Neural crest cell (in vitro differentiated cells): ENCODE results near the gene PPM1A. TPM values are rescaled to one million over a fixed set of nuclear protein-coding genes. Genes with fewer than 3 reads are reported as not detected.
A peak's percentile ranks its signal among the peaks of the same experiment; 100 is the strongest.

ENCODE experiments used
- DNase-seq: peaks from one replicate; pipeline ENCODE4 v3.0.0; 2021; ENCODE audit warnings: low read depth, mixed read lengths, low spot score
- H3K27ac Mint-ChIP-seq: one replicate; pipeline ENCODE4 v1.8.0; 2021; ENCODE audit warnings: mild to moderate bottlenecking, mixed read lengths; ENCODE audit not compliant: unreplicated experiment
- H3K27me3 Mint-ChIP-seq: 2 replicates; pipeline ENCODE4 v1.8.0; 2021; ENCODE audit warnings: low read depth, mild to moderate bottlenecking, mixed read lengths
- H3K36me3 Mint-ChIP-seq: 2 replicates; pipeline ENCODE4 v1.8.0; 2021; ENCODE audit warnings: low read depth, mild to moderate bottlenecking, mixed read lengths
- H3K4me1 Mint-ChIP-seq: 2 replicates; pipeline ENCODE4 v1.8.0; 2021; ENCODE audit warnings: mixed read lengths
- H3K4me3 Mint-ChIP-seq: one replicate; pipeline ENCODE4 v1.8.0; 2021; ENCODE audit warnings: mild to moderate bottlenecking, mixed read lengths
- H3K9me3 Mint-ChIP-seq: 2 replicates; pipeline ENCODE4 v1.8.0; 2021; ENCODE audit warnings: mixed read lengths
- CTCF ChIP-seq: fragments of 200-600 bp; sonication (generic); conservative IDR thresholded peaks from 2 replicates; pipeline ENCODE4 v1.5.0; 2021; ENCODE audit warnings: antibody characterized with exemption, mild to moderate bottlenecking
- total RNA-seq: library from RNA; stranded (reverse); gene quantifications from 2 replicates; pipeline ENCODE4 v1.2.1, GENCODE V29; 2021

Gene PPM1A
- total RNA-seq, 1 donor from 2014 or later = 35.5 TPM

- Mint-ChIP-seq H3K36me3 (no peaks in the 10 kb centered on the region), H3K9me3 (no peaks in the 10 kb centered on the region), H3K4me3 (peak overlapping the region; percentile 96), H3K27ac (peak overlapping the region; percentile 79), H3K27me3 (no peaks in the 10 kb centered on the region), H3K4me1 (peaks cover 40% of the 10 kb centered on the region)
- no peak for TF ChIP-seq CTCF
- DNase-seq = peak; percentile 68
Observed at GRCh38 chr14:60249321-60250256, 568 bp downstream of the PPM1A start.

GRCh38 chr14:60250257-60251035, 1.4 kb downstream of the PPM1A start:
- peaks cover under 1% of the 10 kb centered on the region for H3K36me3 Mint-ChIP-seq
- peaks cover 40% of the 10 kb centered on the region for H3K4me1 Mint-ChIP-seq
- H3K27ac Mint-ChIP-seq = peak overlapping the region; percentile 79
- H3K9me3 Mint-ChIP-seq = peaks cover under 1% of the 10 kb centered on the region
- DNase-seq = no peak
- H3K27me3 Mint-ChIP-seq = no peaks in the 10 kb centered on the region
- TF ChIP-seq CTCF = no peak
- peak overlapping the region; percentile 96 for H3K4me3 Mint-ChIP-seq

- DNase-seq = no peak
- peaks cover 3% of the 10 kb centered on the region for H3K36me3 Mint-ChIP-seq
- peaks cover 39% of the 10 kb centered on the region for H3K4me1 Mint-ChIP-seq
- H3K27ac Mint-ChIP-seq = no peak overlapping the region
- no peaks in the 10 kb centered on the region for H3K27me3 Mint-ChIP-seq
- peaks cover 2% of the 10 kb centered on the region for H3K9me3 Mint-ChIP-seq
- TF ChIP-seq CTCF = no peak
- peak overlapping the region; percentile 96 for H3K4me3 Mint-ChIP-seq
Observed at GRCh38 chr14:60251877-60252276, 2.9 kb downstream of the PPM1A start.

GRCh38 chr14:60252630-60253029, 3.6 kb downstream of the PPM1A start:
- peaks cover 35% of the 10 kb centered on the region for H3K4me1 Mint-ChIP-seq
- peaks cover 3% of the 10 kb centered on the region for H3K36me3 Mint-ChIP-seq
- no peak overlapping the region for H3K27ac Mint-ChIP-seq
- no peaks in the 10 kb centered on the region for H3K27me3 Mint-ChIP-seq
- H3K9me3 Mint-ChIP-seq = peaks cover 2% of the 10 kb centered on the region
- no peak for TF ChIP-seq CTCF
- no peak for DNase-seq
- H3K4me3 Mint-ChIP-seq = peak overlapping the region; percentile 36

GRCh38 chr14:60253649-60254048, 4.6 kb downstream of the PPM1A start:
- no peak for TF ChIP-seq CTCF
- Mint-ChIP-seq H3K27ac (no peak overlapping the region), H3K4me1 (peaks cover 36% of the 10 kb centered on the region), H3K27me3 (no peaks in the 10 kb centered on the region), H3K9me3 (peaks cover 2% of the 10 kb centered on the region), H3K36me3 (peaks cover 4% of the 10 kb centered on the region), H3K4me3 (no peak overlapping the region)
- DNase-seq = no peak
